CD1c-positive myeloid dendritic cell (primary cell): ENCODE measurements around the gene TXNIP.

Source experiments
- DNase-seq: peaks from one replicate; pipeline ENCODE4 v3.0.0-alpha.2; 2016; ENCODE audit errors: extremely low spot score

The TXNIP gene

DNA sequence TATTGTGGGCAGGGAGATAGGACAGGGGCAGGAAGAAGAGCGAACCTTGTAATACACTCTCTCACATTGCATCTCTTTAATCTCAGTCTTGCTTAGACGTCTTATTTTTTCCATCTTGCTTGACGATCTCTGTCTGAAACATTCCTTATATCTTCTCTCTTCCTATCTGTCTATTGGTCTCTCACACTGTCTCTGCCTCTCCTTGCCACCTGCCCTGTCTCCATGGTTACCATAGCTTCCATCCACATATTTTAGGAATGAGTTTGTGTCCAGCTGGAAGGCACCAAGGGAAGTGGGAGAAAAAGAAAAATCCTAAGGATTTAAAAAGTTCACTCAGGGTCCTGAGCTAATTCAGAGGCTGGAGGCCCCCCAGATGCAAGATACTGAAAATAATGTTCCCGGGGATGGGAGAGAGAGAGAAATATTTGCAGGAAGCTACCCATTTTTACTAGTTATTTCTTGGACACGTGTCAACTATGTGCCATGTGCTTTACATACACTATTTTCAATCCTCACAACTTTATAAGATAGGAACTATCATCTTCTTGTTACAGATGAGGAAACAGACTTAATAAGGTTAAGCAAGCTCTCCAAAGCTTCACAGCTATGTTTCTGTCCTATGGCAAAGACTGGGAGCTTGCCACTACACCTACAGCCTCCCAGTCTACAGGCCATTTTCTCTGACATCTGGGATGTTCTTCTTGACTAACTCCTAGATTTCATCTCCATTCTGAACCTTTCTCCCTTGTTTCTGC, 32.9 kb downstream of the TXNIP start:
- no peak for DNase-seq

DNA sequence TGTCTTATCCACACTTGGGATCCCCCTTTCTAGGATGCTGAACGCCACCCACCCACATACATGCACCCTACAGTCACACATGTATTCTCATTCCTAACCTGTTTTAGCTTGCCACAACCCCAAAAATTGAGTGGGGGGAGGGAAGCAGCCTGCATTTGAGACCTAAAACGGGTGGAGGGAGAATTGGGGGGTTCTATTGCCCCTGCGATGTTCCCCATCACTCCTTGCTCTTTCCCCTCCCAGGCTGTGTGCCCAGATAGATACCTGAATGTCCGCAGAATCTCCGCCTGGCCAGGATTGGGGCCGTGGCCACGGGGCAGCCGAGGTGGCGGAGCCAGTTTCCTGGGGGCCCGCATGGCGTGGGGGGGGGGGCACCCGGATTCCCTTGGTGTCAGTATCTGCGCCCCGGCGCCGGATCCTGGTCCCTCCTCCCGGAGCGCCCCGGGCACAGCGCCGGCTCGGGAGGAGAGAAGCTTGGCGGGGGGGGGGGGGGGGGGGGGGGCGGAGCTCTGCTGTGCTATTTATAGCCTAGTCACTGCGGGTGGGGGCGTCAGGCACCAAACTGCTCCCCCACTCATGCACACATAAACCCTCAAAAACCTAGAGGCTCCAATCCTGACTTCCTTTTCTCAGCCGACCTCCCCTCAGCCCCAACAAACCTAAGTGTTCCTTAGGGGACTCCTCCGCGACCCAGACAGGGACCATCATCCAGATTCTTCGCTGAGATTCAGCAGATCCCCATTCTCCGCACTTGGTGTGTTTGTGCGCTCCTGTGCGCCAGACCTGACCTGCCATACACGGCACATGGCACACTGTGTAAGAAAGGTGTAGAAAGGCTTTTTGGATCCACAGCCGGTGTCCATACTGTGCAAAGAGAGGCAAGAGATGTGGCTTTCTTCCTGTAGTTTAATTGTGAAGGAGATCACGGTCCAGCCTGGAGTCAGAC, 33.9 kb downstream of the TXNIP start:
- DNase-seq = peak; percentile 30

GRCh38 chr1:145961425-145962156, 34.8 kb downstream of the TXNIP start:
- peak; percentile 44 for DNase-seq

DNA sequence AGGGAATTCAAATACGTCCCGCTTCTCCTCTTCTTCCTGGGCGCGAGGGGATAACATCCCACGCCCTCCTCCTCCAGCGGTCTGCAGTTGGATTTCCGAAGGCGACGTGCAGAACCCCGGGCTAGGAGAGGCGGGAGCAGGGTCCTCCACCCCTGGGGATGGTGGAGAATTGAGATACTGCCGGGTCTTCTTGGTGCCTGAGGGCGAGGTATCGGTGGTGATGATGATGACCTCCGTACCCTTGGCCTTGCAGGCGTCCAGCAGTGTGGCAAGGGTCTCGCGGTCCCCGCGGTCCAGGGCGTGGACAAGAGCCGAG, 35.3 kb downstream of the TXNIP start:
- DNase-seq = no peak

DNA sequence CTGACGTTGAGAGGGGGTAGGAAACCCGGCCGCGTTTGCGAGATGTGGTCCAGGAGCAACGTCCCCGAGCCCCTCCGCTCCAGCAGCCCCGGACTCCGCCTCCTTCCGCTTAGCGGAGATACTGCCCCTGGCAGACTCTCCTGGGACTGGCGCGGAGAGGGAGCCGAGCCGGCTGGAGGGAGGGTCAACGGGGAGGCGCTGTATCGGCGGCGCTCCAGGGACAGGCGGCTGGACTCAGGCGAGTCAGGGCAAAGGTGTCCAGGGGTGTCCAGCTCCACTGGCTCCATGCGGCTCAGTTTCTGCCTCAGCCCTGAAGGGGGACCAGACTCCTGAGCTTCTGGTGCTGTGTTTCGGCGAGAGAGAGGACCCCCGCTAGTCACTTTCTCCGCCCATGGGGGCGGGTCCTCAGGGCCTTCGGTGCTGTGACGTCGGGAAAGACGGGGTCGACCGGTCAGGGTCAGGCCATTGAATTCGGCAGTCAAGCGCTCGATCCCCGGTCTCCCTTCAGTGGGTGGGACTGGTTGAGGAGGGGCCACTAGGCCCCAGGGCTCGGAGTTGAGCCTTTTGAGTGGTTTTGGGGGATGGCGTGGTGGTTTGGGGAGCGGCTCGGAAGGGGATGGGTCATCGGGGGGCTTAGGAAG, 35.8 kb downstream of the TXNIP start:
- peak; percentile 67 for DNase-seq

GRCh38 chr1:145959957-145960467, 36.4 kb downstream of the TXNIP start:
- DNase-seq = no peak

GRCh38 chr1:145959333-145959732, 37.0 kb downstream of the TXNIP start:
- peak; percentile 19 for DNase-seq

DNA sequence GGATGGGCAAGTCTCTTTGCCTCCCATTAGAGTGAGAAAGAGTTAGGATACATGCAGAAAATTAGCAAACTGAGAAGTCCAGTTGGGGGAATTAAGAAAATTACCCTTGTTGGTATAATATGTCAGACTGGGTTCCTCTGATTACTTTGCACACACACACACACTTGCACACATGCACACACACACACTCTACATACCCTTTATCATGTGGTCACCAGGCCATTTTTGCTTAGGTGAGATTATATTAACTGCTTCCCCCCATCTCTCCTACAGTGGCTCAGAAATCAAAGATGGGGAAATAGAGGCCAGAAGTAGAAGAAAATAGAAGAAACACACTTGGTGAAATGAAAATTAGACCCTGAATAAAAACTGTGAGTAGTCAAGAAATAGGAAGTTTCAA, 37.6 kb downstream of the TXNIP start:
- DNase-seq = no peak

GRCh38 chr1:145957443-145958319, 38.7 kb downstream of the TXNIP start, which contains the start of gene LIX1L:
Gene LIX1L, minus strand, starts transcription at chr1:145958017. Its CDS starts 90 bp downstream, at chr1:145957927.
- peak; percentile 98 for DNase-seq

GRCh38 chr1:145956781-145957442, 39.5 kb downstream of the TXNIP start:
- DNase-seq = peak; percentile 12

GRCh38 chr1:145956361-145956760, 40.0 kb downstream of the TXNIP start:
- DNase-seq = no peak

DNA sequence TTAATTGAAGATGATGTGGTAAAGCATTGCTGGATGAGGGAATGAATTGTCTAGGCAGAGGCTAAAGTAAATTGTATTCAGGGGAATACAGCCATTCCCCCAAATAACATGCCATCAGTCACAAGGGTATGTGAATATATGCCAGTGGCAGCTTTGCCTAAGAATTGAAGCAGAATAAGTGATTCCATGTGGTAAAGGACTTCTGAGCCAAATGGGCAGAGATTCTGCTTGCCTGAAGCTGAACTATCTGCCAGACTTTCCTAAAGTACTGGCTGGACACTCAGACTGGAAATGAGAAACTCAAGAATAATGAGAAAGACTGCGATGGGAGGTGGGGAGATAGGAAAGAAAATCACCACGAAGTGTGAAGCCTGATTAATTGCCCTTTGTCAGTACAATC, 40.9 kb downstream of the TXNIP start:
- DNase-seq = no peak

GRCh38 chr1:145953861-145954260, 42.5 kb downstream of the TXNIP start:
- DNase-seq = no peak

DNA sequence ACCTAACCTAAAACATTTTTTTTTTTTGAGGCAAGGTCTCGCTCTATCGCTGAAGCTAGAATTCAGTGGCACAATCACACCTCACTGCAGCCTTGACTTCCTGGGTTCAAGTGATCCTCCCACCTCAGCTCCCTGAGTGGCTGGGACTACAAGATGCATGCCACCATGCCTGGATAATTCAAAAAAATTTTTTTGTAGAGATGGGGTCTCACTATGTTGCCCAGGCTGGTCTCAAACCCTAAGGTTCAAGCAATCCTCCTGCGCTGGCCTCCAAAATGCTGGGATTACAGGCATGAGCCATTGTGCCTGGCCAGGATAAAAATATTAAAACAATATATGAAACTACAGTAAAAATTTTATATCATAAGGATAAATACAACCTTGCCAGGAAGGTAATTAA, 43.5 kb downstream of the TXNIP start:
- DNase-seq = no peak

GRCh38 chr1:145951526-145951925, 44.9 kb downstream of the TXNIP start:
- DNase-seq = no peak

GRCh38 chr1:145949219-145949618, 47.2 kb downstream of the TXNIP start:
- no peak for DNase-seq

DNA sequence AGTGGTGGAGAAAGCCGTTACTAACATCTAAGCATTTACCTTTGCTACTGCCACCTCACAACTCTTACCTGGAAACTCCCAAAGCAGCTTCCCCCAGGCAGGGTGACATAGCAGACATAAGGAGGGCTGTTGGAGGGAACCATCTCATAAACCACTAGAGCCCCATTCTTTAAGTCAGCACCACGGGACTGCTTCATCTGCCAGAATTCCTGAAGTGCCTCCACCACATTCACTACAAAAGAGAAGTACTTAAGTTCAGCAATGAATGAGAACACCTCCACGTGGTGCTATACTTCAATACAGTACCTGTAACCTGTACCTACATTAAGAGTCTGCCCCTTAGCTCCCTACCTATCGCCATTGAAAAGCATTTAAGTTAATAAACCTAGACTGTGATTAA, 48.8 kb downstream of the TXNIP start:
- no peak for DNase-seq

GRCh38 chr1:145946477-145946986, 49.8 kb downstream of the TXNIP start:
- no peak for DNase-seq

- no peak for DNase-seq
Measured at GRCh38 chr1:145944532-145944931, 51.8 kb downstream of the TXNIP start.

GRCh38 chr1:145942871-145943270, 53.5 kb downstream of the TXNIP start:
- DNase-seq = no peak
